Retinal pigment epithelial cell (primary cell): ENCODE measurements around the gene LTK.

Source experiments
- DNase-seq: peaks from one replicate; pipeline ENCODE4 v3.0.0-alpha.2; 2010; ENCODE audit warnings: low read depth
- H3K4me3 ChIP-seq: 2 replicates; pipeline ENCODE4 v1.5.1; 2011; ENCODE audit warnings: mild to moderate bottlenecking, low read length, control low read depth, moderate library complexity
- CTCF ChIP-seq: conservative IDR thresholded peaks from 2 replicates; pipeline ENCODE4 v1.5.1; 2011; ENCODE audit warnings: low read depth, low read length, control low read depth, inconsistent platforms

The LTK gene

GRCh38 chr15:41558400-41559238 is 45.0 kb upstream of the LTK start, which contains the start of gene TYRO3:
TSS of gene TYRO3 (plus strand) at chr15:41559212. CDS start at chr15:41559258, 46 bp downstream.
- H3K4me3 ChIP-seq, result peak within 1 kb of the TSS; percentile 72
- TF ChIP-seq CTCF, result no peak
- no peak for DNase-seq

- peak overlapping the region; percentile 55 for H3K4me3 ChIP-seq
- peak; percentile 56 for DNase-seq
- peak; percentile 94 for TF ChIP-seq CTCF
Observed at GRCh38 chr15:41557673-41558399, 44.2 kb upstream of the LTK start.

GRCh38 chr15:41556677-41557076 is 43.0 kb upstream of the LTK start:
- DNase-seq, result no peak
- no peak for TF ChIP-seq CTCF

GRCh38 chr15:41554915-41555314 is 41.3 kb upstream of the LTK start:
- DNase-seq, result no peak
- TF ChIP-seq CTCF, result no peak
- H3K4me3 ChIP-seq, result no peak overlapping the region

More at GRCh38 chr15:41556677-41557076, 43.0 kb upstream of the LTK start:
- no peak overlapping the region for H3K4me3 ChIP-seq

GRCh38 chr15:41554343-41554742 is 40.7 kb upstream of the LTK start:
- no peak overlapping the region for H3K4me3 ChIP-seq
- no peak for TF ChIP-seq CTCF
- no peak for DNase-seq

- no peak overlapping the region for H3K4me3 ChIP-seq
- DNase-seq, result no peak
- TF ChIP-seq CTCF, result no peak
Observed at GRCh38 chr15:41553731-41554130, 40.1 kb upstream of the LTK start.
